Caco-2 (cell line): ENCODE measurements around the gene NDST3. TPM values are rescaled to one million over a fixed set of nuclear protein-coding genes. Genes with fewer than 3 reads are reported as not detected.

Experiments
- BruUV-seq: library from RNA; stranded (reverse); fragments of 400-500 nt; replicated peaks from 2 replicates; lab custom pipeline; 2021; lab: Mats Ljungman, UMichigan
- CTCF ChIA-PET: fragments of 300-600 bp; sonication (Branson Sonifier 250); formaldehyde crosslinking; loops from one replicate; lab custom pipeline; 2022; ENCODE audit warnings: antibody characterized with exemption; lab: Charles Lee
- POLR2A ChIA-PET: fragments of 300-600 bp; sonication (Branson Sonifier 250); formaldehyde crosslinking; loops from one replicate; lab custom pipeline; 2022; ENCODE audit warnings: antibody characterized with exemption; lab: Charles Lee
- DNase-seq, 2 experiments: peaks; one replicate each; pipeline versions ENCODE4 v3.0.0 to v3.0.0-alpha.2; 2020 to 2022
- H3K27me3 ChIP-seq: replicated peaks from 2 replicates; pipeline ENCODE4 v1.6.0; 2011; ENCODE audit warnings: low read length; ENCODE audit not compliant: control insufficient read depth, insufficient read depth
- H3K36me3 ChIP-seq: 2 replicates; pipeline ENCODE4 v1.5.1; 2011; ENCODE audit warnings: low read length; ENCODE audit not compliant: control insufficient read depth, insufficient read depth
- H3K4me1 ChIP-seq: fragments of 250-450 bp; sonication (Bioruptor Pico); 2 replicates; pipeline ENCODE4 v1.5.1; 2020; ENCODE audit warnings: mild to moderate bottlenecking
- H3K4me3 ChIP-seq: 2 replicates; pipeline ENCODE4 v1.5.1; 2011; ENCODE audit warnings: low read depth, mild to moderate bottlenecking, control low read depth, low read length
- H3K9me3 ChIP-seq: fragments of 250-450 bp; sonication (Bioruptor Pico); 2 replicates; pipeline ENCODE4 v1.5.1; 2020; ENCODE audit warnings: mild to moderate bottlenecking, moderate library complexity
- H3K27ac Mint-ChIP-seq: one replicate; pipeline ENCODE4 v1.8.0; 2022; ENCODE audit warnings: mixed read lengths; ENCODE audit not compliant: unreplicated experiment
- H3K27me3 Mint-ChIP-seq: one replicate; pipeline ENCODE4 v1.8.0; 2022; ENCODE audit warnings: mixed read lengths; ENCODE audit not compliant: insufficient read depth, unreplicated experiment
- H3K36me3 Mint-ChIP-seq: one replicate; pipeline ENCODE4 v1.8.0; 2022; ENCODE audit warnings: mild to moderate bottlenecking, mixed read lengths; ENCODE audit not compliant: insufficient read depth, unreplicated experiment
- H3K4me1 Mint-ChIP-seq: one replicate; pipeline ENCODE4 v1.8.0; 2022; ENCODE audit warnings: low read depth, mixed read lengths; ENCODE audit not compliant: unreplicated experiment
- H3K4me3 Mint-ChIP-seq: one replicate; pipeline ENCODE4 v1.8.0; 2022; ENCODE audit warnings: mild to moderate bottlenecking, moderate library complexity, mixed read lengths; ENCODE audit not compliant: unreplicated experiment
- H3K9me3 Mint-ChIP-seq: one replicate; pipeline ENCODE4 v1.8.0; 2022; ENCODE audit warnings: mixed read lengths; ENCODE audit not compliant: unreplicated experiment
- CTCF ChIP-seq, 2 experiments: fragments of 200-600 bp in 1 of 2; IDR thresholded peaks; 1 replicate in 1 of 2; 2 replicates in 1 of 2; pipeline versions ENCODE4 v1.5.1 to v1.8.0; 2011 to 2022; ENCODE audit warnings: antibody characterized with exemption in 1 of 2, control low read depth in 1 of 2, inconsistent platforms in 1 of 2, low read depth in 1 of 2, low read length in 1 of 2, mild to moderate bottlenecking in 1 of 2, moderate library complexity in 1 of 2; ENCODE audit not compliant: insufficient read depth in 1 of 2, severe bottlenecking in 1 of 2, unreplicated experiment in 1 of 2
- intact Hi-C: fragments of 100-400 bp; cut with micrococcal nuclease; formaldehyde crosslinking; loops from one replicate; pipeline ENCODE4 v1.10.0; 2022; ENCODE audit not compliant: unreplicated experiment
- total RNA-seq: library from RNA; stranded (reverse); gene quantifications from 2 replicates; pipeline ENCODE4 v1.2.3, GENCODE V29; 2022

Gene NDST3
- total RNA-seq, 1 experiment from 2014 or later, result not detected

DNA sequence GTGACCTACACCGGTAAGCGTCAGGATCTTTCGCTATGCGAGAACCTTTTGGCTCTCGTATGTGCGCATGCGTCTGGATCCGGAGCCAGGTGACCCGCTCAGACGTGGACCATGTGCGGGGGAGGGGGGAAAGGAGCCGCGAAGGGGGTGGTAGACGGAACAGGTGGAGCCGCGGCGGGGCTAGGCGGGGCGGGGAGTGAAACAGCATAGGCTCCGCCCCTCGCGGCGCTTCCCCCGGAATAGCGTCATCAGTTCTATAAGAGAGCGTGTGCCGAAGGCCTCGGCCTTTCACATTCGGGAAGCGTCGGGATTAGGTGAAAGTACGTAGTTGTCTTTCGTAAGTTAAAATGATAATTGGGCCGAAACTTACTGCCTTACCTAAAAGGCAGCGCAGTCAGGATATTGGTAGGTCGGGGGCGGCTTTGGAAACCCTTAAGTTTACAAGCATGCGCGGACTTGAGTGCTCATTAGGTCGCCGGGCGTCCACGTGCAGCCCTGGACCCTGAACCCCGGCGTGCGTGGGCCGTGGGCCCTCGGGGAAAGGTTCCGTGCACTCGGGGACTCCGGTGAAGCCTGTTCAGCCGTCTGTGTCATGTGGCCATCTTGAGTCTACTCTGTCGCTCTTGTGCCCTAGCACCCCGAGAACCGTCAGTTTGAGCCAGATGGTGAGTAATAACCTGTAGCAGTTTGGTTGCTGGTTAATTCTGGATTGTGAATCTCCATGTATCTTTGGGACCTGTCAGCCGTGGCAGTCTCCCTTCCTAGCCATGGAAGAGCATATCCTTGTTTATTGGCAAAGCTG, 244.4 kb downstream of the NDST3 start:
- Mint-ChIP-seq H3K27me3 (no peaks in the 10 kb centered on the region), H3K4me3 (peak overlapping the region; percentile 96), H3K27ac (peak overlapping the region; percentile 98), H3K9me3 (no peaks in the 10 kb centered on the region), H3K4me1 (peaks cover 5% of the 10 kb centered on the region), H3K36me3 (peaks cover 47% of the 10 kb centered on the region)
- H3K4me1 ChIP-seq, result peaks cover 34% of the 10 kb centered on the region
- intact Hi-C loops, result loop anchor here (10.0 kb wide), 1 partner anchor 1144 kb away; no protein-coding TSS in a partner anchor
- H3K27me3 ChIP-seq, result no peaks in the 10 kb centered on the region
- H3K36me3 ChIP-seq, result peaks cover 3% of the 10 kb centered on the region; the same call in 1 of the 2 replicates
- ChIA-PET CTCF (no interaction called here), POLR2A (interaction anchor here (0.5 kb wide), 1 partner anchor 74 kb away, joined by 5 read pairs; the partner anchor contains the start of gene PRSS12)
- peak overlapping the region; percentile 87 for H3K4me3 ChIP-seq
- TF ChIP-seq CTCF (IDR thresholded peaks at IDR 0.05; ENCODE audit: insufficient read depth in 1 of 2, low read depth in 1 of 2, low read length in 1 of 2, severe bottlenecking in 1 of 2, unreplicated experiment in 1 of 2), result no peak
- BruUV-seq, result no TSS peak
- DNase-seq, result peak; percentile 97 to 98
- H3K9me3 ChIP-seq, result no peaks in the 10 kb centered on the region

- intact Hi-C loops, result loop anchor here (10.0 kb wide), 1 partner anchor 1145 kb away; no protein-coding TSS in a partner anchor
- no peaks in the 10 kb centered on the region for H3K9me3 ChIP-seq
- no peaks in the 10 kb centered on the region for H3K27me3 ChIP-seq
- POLR2A ChIA-PET, result no interaction called here
- peaks cover 49% of the 10 kb centered on the region for H3K36me3 Mint-ChIP-seq
- no peak for DNase-seq
- H3K4me3 Mint-ChIP-seq, result peak overlapping the region; percentile 96
- H3K9me3 Mint-ChIP-seq, result no peaks in the 10 kb centered on the region
- H3K4me1 Mint-ChIP-seq, result peaks cover 5% of the 10 kb centered on the region
- H3K36me3 ChIP-seq, result peaks cover 3% of the 10 kb centered on the region; the same call in 1 of the 2 replicates
- BruUV-seq, result no TSS peak
- H3K27me3 Mint-ChIP-seq, result no peaks in the 10 kb centered on the region
- TF ChIP-seq CTCF (IDR thresholded peaks at IDR 0.05; ENCODE audit: insufficient read depth in 1 of 2, low read depth in 1 of 2, low read length in 1 of 2, severe bottlenecking in 1 of 2, unreplicated experiment in 1 of 2), result no peak
- H3K4me1 ChIP-seq, result peaks cover 34% of the 10 kb centered on the region
- H3K4me3 ChIP-seq, result peak overlapping the region; percentile 87
- H3K27ac Mint-ChIP-seq, result peak overlapping the region; percentile 98
- CTCF ChIA-PET, result no interaction called here
Measured at GRCh38 chr4:118279328-118279727, 245.0 kb downstream of the NDST3 start.

DNA sequence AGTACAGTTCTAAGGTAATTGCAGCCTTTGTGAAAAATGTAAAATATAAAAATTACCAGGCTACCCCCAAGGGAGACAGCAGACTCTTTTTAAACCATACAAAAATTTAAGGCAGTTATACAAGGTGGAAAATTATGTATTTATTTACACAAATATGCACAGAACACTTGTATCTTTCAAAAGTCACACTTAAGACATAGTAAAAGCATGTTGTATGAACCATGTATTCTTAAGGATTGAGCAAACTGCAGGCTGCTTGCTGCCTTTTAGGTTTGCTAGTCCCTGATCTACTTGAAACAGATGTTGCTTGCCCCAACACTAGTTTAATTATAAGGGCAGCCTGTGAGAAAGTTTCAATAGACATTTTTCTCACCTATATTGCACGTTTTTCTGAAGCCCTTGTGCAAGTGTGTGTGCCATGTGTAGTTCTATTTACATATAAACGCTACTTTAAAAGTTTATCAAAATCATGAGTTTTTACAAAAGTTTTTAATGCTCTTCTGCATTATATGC, 245.7 kb downstream of the NDST3 start:
- ChIA-PET CTCF (no interaction called here), POLR2A (no interaction called here)
- Histone ChIP-seq H3K9me3 (no peaks in the 10 kb centered on the region), H3K4me3 (peak overlapping the region; percentile 87), H3K27me3 (no peaks in the 10 kb centered on the region), H3K4me1 (peaks cover 34% of the 10 kb centered on the region), H3K36me3 (peaks cover 3% of the 10 kb centered on the region; the same call in 1 of the 2 replicates)
- peak overlapping the region; percentile 96 for H3K4me3 Mint-ChIP-seq
- no peak for TF ChIP-seq CTCF (IDR thresholded peaks at IDR 0.05; ENCODE audit: insufficient read depth in 1 of 2, low read depth in 1 of 2, low read length in 1 of 2, severe bottlenecking in 1 of 2, unreplicated experiment in 1 of 2)
- peaks cover 5% of the 10 kb centered on the region for H3K4me1 Mint-ChIP-seq
- peaks cover 49% of the 10 kb centered on the region for H3K36me3 Mint-ChIP-seq
- no peaks in the 10 kb centered on the region for H3K9me3 Mint-ChIP-seq
- H3K27ac Mint-ChIP-seq, result no peak overlapping the region
- H3K27me3 Mint-ChIP-seq, result no peaks in the 10 kb centered on the region
- no TSS peak for BruUV-seq
- DNase-seq, result no peak
- intact Hi-C loops, result loop anchor here (5.0 to 10.0 kb wide), 2 partner anchors 402 to 1145 kb away; no protein-coding TSS in a partner anchor
